GM18520 (cell line): ENCODE measurements around the gene DPEP1.
"Not testable (repeated sequence)": the region's sequence is repeated elsewhere in the genome, so short reads cannot be mapped to it uniquely, and the experiment has no call there.

Source experiments
- ATAC-seq: cut with Tn5 transposase; IDR thresholded peaks from one replicate; pipeline ENCODE4 v1.9.1; 2021; ENCODE audit not compliant: unreplicated experiment

The DPEP1 gene

GRCh38 chr16:89577055-89577759 is 36.2 kb upstream of the DPEP1 start:
- no peak for ATAC-seq

DNA sequence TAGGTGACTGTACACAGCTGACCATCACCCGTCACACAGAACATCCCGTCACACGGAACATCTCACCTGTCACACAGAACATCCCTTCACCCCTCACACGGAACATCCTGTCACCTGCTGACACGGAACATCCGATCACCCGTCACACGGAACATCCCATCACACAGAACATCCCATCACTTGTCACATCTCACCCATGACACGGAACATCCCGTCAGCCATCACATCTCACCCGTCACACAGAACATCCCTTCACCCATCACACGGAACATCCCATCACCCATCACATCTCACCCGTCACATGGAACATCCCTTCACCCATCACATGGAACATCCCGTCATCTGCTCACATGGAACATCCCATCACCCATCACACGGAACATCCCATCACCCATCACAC is 34.1 kb upstream of the DPEP1 start:
- ATAC-seq = no peak

DNA sequence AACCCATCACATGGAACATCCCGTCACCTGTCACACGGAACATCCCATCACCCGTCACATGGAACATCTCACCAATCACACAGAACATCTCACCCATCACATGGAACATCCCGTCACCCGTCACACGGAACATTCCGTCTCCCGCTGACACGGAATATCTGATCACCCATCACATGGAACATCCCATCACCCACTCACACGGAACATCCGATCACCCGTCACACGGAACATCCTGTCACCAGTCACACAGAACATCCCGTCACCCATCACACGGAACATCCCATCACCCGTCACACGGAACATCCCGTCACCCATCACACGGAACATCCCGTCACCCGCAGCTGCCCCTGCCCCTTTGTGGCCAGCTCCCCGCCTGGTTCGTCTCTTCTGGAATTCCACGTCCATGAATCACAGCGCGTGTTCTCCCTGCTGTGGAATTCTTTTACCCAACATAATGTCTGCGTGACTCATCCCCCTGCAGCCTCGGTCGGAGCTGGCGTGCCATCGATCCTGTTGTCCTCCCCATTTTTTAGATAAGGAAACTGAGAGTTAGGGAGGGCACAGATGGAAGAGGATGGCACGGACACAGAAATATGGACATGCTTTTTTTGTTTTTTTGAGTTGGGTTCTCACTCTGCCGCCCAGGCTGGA is 32.3 kb upstream of the DPEP1 start:
- ATAC-seq = no peak

GRCh38 chr16:89581861-89582563 is 31.4 kb upstream of the DPEP1 start:
- no peak for ATAC-seq

GRCh38 chr16:89582614-89583196 is 30.7 kb upstream of the DPEP1 start:
- ATAC-seq = no peak

DNA sequence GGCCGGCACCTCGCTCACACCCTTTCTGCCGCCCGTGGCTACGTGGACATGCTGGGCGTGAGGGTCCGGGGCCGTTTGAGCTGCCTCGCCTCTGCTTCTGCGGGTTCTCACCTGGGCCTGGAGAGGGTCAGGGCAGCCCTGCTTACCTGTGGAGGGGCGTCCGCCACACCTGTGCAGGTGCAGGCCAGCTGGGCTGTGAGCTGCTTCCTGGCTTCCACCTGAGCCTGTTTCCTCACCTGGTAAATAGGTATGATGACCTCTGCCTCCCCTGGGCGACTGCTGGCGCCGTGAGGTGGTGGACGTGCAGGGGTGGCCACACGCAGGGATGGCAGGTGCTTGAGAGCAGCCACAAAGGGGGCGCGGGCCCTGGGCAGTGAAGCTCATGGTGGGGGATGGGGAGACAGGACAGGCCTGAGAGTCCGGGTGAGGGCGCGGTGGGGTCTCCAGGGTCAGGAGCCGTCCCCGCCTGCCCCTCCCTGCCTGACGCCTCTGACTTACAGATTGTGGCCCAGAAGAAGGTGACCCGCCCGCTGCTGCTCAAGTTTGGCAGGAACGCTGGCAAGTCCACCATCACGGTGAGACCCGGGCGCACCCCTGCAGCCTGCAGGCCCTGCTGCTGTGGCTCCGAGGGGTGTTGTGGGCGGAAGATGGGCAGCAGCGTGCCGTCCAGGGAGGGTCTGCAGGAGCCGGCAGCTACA is 30.1 kb upstream of the DPEP1 start:
- ATAC-seq = no peak

GRCh38 chr16:89583895-89584644 is 29.4 kb upstream of the DPEP1 start:
- no peak for ATAC-seq

DNA sequence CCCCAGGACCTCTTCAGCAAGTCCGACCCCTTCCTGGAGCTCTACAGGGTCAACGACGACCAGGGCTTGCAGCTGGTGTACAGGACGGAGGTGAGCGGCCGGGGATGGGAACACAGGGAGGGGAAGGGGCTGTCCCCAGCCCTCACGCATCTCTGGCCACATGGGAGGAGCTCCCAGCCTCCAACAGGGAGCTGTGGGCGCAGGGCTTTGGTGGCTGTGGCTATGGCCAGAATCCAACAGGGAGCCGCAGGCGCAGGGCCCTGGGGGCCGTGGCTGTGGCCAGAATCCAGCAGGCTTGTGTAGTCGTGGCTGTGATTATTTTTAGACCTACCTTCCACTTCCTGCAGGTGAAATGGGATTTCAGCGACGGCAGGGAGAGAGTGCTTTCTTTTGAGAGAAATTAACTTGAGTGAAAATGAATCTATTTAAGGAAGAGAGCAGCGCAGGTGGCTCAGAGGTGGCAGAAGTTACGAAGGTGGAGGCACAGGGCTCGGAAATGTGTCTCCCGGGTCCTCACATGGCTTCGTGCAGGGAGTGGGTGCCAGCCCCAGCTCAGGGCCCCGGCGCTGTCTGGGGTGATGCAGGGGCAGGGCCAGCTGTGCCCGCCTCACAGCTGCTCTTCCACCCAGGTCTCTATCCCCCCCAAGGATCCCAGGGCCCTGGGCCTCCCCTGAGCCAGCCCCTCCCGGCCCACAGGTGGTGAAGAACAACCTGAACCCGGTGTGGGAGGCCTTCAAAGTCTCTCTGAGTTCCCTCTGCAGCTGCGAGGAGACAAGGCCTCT is 28.5 kb upstream of the DPEP1 start:
- no peak for ATAC-seq

DNA sequence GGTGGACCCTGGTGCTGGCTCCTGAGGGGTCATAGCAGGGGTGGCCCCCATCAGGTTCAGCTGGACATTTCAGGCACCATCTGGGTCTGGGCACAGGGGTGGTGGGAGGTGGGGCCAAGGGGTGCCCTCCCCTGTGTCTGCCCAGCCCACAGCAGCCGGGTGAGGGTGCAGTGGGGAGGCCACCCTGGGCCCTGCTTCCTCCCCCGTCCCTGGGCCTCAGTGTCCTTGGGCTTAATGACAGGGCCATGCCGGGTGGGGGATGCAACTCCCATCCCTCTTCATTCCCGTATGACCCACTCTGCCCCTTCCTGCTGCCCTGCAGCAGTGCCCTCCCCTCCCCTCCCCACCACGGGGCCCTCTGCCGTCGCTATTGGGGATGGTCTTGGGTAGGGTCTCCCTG is 27.2 kb upstream of the DPEP1 start:
- ATAC-seq = no peak

DNA sequence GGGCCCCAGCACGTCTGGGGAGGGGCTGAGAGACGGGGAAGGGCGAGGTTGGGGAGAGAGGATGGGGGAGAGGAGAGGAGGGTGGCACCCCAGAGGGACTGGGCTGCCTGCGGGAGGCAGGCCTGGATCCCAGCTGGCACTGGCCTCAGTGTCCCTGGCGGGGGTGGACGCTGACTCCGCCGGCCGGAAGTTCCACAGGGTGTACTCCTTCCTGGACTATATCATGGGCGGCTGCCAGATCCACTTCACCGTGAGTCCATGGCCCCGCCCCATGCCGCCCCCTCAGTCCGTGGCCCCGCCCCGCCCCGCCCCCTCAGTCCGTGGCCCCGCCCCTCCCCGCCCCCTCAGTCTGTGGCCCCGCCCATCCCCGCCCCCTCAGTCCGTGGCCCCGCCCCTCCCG is 26.6 kb upstream of the DPEP1 start:
- ATAC-seq = no peak

GRCh38 chr16:89587676-89588075 is 25.8 kb upstream of the DPEP1 start:
- not testable (repeated sequence) for ATAC-seq

- no peak for ATAC-seq
These were observed 24.9 kb upstream of the DPEP1 start for GRCh38 chr16:89588413-89589109.

- no peak for ATAC-seq
These were observed 24.1 kb upstream of the DPEP1 start for GRCh38 chr16:89589241-89589926.

DNA sequence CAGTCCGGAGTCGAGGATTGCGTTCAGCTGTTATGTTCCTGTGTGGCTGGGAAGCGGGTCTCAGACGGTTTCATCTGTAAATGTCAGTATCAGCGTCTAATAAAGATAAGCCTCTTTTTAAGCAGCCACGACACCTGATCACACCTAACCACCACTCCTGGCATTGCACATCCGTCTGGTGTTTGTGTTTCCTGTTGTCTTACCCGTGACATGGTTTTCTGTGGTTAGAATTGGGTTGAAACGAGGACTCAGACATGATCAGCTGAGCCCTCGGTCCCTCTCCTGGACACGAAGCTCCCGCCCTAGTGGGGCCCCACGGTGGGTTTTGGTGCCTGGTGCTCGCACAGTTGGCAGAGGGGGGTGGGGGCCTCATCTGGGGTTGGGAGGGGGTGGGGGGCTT is 19.6 kb upstream of the DPEP1 start:
- no peak for ATAC-seq

DNA sequence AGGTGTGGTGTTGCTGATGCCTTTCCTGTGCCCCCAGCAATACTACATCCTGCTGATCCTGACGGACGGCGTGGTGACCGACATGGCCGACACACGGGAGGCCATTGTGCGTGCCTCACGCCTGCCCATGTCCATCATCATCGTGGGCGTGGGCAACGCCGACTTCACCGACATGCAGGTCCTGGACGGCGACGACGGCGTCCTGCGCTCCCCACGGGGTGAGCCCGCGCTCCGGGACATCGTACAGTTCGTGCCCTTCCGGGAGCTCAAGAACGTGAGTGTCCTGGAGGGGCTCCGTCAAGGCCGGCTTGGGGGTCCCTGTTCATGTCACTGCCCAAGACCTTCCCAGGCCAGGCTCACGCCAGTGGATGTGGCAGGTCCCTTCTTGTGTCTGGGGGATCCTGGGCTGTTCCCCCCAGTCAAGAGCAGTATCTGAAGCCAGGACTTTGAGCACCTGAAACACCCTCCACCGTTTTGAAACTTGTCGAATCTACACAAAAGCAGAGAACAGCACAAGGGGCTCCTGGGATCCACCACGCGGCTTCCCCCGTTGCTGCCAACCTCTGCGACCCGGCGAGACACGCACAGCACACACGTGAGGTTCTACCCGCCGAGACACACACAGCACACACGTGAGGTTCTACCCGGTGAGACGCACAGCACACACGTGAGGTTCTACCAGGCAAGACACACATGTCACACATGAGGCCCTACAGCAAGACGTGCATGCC is 17.9 kb upstream of the DPEP1 start:
- no peak for ATAC-seq

DNA sequence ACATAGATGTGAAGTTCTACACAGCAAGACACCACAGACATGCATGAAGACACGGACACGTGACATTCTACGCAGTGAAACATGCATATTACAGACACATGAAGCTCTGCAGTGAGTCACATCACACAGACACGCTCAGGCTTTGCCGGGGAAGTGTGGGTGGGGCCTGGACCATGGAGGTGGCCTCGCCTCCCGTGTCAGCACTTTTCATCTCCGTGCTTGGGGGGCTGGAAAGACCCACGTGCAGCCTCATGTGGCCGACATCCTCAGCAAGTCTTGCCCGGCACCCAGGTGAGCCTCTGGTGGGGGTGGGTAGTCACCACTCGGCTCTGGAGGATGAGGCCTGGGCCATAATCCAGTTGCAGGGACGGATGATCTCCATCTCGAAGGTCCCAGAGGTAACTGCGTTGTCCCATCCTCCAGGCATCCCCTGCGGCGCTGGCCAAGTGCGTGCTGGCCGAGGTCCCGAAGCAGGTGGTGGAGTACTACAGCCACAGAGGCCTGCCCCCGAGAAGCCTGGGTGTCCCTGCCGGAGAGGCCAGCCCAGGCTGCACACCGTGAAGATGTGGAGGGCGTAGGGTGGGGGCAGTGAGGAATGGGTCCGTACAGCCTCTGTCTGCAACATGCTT is 17.3 kb upstream of the DPEP1 start:
- ATAC-seq = no peak

DNA sequence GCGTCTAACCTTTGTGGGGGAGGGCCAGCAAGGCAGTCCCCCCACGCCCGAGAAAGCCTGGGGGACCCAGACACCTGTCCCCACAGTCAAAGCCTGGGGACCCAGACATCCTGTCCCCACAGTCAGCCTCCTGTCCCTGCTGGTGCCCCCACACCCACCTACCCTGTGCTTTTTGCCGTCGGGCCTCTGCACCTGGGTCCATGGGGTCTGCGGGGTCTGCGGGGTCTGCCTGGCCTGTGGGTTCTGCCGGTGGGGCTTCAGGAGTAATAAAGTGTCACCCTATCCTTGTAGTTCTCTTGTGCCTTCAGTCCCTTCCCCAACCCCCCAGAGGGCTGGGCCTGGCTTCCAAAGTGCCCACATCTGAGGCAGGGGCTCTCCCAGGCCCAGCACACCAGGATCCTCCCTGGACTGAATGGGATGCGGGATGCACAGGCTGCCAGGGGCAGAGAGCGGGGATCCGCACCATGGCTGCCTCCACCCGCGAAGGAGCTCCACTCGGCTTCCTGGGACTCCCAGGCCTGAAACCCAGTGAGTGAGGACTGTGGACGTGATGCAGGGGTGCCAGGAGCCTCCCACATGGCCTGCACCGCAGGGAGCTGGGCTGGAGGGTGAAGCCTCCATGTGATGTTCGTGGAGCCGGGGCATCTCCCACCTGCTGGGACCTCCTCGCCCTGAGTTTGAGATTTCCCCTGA is 16.3 kb upstream of the DPEP1 start:
- no peak for ATAC-seq
